H1 (cell line): ENCODE results near the gene SH3TC2. TPM values are rescaled to one million over a fixed set of nuclear protein-coding genes. Genes with fewer than 3 reads are reported as not detected.

Source experiments
- CTCF ChIA-PET: fragments of 300-600 bp; sonication (Branson Sonifier 250); formaldehyde crosslinking; loops from one replicate; lab custom pipeline; 2021; ENCODE audit not compliant: partially characterized antibody; lab: Charles Lee
- POLR2A ChIA-PET: fragments of 300-600 bp; sonication (Branson Sonifier 250); formaldehyde crosslinking; loops from one replicate; lab custom pipeline; 2021; ENCODE audit warnings: inconsistent platforms; ENCODE audit not compliant: partially characterized antibody; lab: Charles Lee
- DNase-seq, 2 experiments: peaks; one replicate each; pipeline versions ENCODE4 v3.0.0 to v3.0.0-alpha.2; 2010 to 2022; ENCODE audit warnings: low spot score in 2 of 2, low read depth in 1 of 2, mixed read lengths in 1 of 2
- FAIRE-seq: peaks from 2 replicates; lab custom pipeline; 2011; peaks lifted over from hg19 to GRCh38; lab: Jason Lieb, UNC
- H2AFZ ChIP-seq: 2 replicates; pipeline ENCODE4 v1.8.1; 2012; ENCODE audit warnings: low read length, inconsistent platforms
- H2AK5ac ChIP-seq: 2 replicates; pipeline ENCODE4 v1.6.1; 2013; ENCODE audit warnings: low read depth, low read length
- H2BK120ac ChIP-seq: replicated peaks from 2 replicates; pipeline ENCODE3; 2013; ENCODE audit warnings: low read depth, low read length, inconsistent platforms
- H2BK12ac ChIP-seq: 2 replicates; pipeline ENCODE4 v1.6.1; 2013; ENCODE audit warnings: low read depth, low read length
- H2BK15ac ChIP-seq: 2 replicates; pipeline ENCODE4 v1.6.1; 2013; ENCODE audit warnings: low read length
- H2BK20ac ChIP-seq: 2 replicates; pipeline ENCODE4 v1.6.1; 2013; ENCODE audit warnings: low read length
- H2BK5ac ChIP-seq: 2 replicates; pipeline ENCODE4 v1.6.1; 2013; ENCODE audit warnings: low read depth, low read length
- H3K14ac ChIP-seq: 2 replicates; pipeline ENCODE4 v1.6.1; 2013; ENCODE audit warnings: inconsistent platforms; ENCODE audit not compliant: insufficient read length
- H3K18ac ChIP-seq: 2 replicates; pipeline ENCODE4 v1.6.1; 2013; ENCODE audit warnings: low read length; ENCODE audit errors: extremely low read depth
- H3K23ac ChIP-seq: 2 replicates; pipeline ENCODE4 v1.6.1; 2013; ENCODE audit warnings: inconsistent platforms; ENCODE audit not compliant: insufficient read length
- H3K23me2 ChIP-seq: 2 replicates; pipeline ENCODE4 v1.6.1; 2013; ENCODE audit warnings: low read depth, low read length
- H3K27ac ChIP-seq: 2 replicates; pipeline ENCODE4 v1.6.1; 2011; ENCODE audit warnings: low read depth, low read length, inconsistent platforms
- H3K27me3 ChIP-seq, 4 experiments: replicated peaks in 1 of 4; 1 replicate in 1 of 4; 2 replicates in 3 of 4; pipeline versions ENCODE4 v1.6.1 to v1.8.1; 2011 to 2013; ENCODE audit warnings: low read length in 3 of 4, mild to moderate bottlenecking in 3 of 4, inconsistent platforms in 2 of 4, mixed read lengths in 2 of 4, moderate library complexity in 1 of 4; ENCODE audit not compliant: control insufficient read depth in 3 of 4, insufficient read depth in 3 of 4; ENCODE audit errors: extremely low read depth in 1 of 4
- H3K36me3 ChIP-seq, 4 experiments: 2 replicates each; pipeline versions ENCODE4 v1.6.1 to v1.8.1; 2011 to 2013; ENCODE audit warnings: mild to moderate bottlenecking in 4 of 4, low read length in 3 of 4, moderate library complexity in 2 of 4, control low read depth in 1 of 4, inconsistent platforms in 1 of 4; ENCODE audit not compliant: insufficient read depth in 4 of 4, control insufficient read depth in 2 of 4
- H3K4ac ChIP-seq: replicated peaks from 2 replicates; pipeline ENCODE3; 2013; ENCODE audit warnings: low read length, low read depth, mixed read lengths, inconsistent platforms; ENCODE audit not compliant: insufficient read length
- H3K4me1 ChIP-seq, 4 experiments: replicated peaks in 1 of 4; 1 replicate in 1 of 4; 2 replicates in 3 of 4; pipeline versions ENCODE4 v1.6.1 to v1.8.1; 2011 to 2013; ENCODE audit warnings: low read length in 3 of 4, inconsistent platforms in 2 of 4, mixed read lengths in 1 of 4; ENCODE audit not compliant: insufficient read depth in 4 of 4, control insufficient read depth in 3 of 4
- H3K4me2 ChIP-seq, 2 experiments: 2 replicates each; pipeline versions ENCODE4 v1.6.1 to v1.8.1; 2011 to 2013; ENCODE audit warnings: low read depth in 2 of 2, low read length in 2 of 2, control low read depth in 1 of 2, inconsistent platforms in 1 of 2, mild to moderate bottlenecking in 1 of 2; ENCODE audit not compliant: insufficient read depth in 1 of 2
- H3K4me3 ChIP-seq, 4 experiments: fragments of 200-600, 300-600 bp in 1 of 4; sonication (generic), shearing (Covaris generic), sonication (Bioruptor Twin) in 1 of 4; 2 replicates each; pipeline versions ENCODE4 v1.5.1 to v1.8.1; 2011 to 2016; ENCODE audit warnings: low read length in 4 of 4, low read depth in 3 of 4, control low read depth in 2 of 4, inconsistent platforms in 2 of 4, mild to moderate bottlenecking in 2 of 4, mixed read lengths in 1 of 4, moderate library complexity in 1 of 4; ENCODE audit not compliant: insufficient read depth in 2 of 4; ENCODE audit errors: extremely low read depth in 1 of 4
- H3K56ac ChIP-seq: replicated peaks from 2 replicates; pipeline ENCODE3; 2013; ENCODE audit warnings: low read depth, mild to moderate bottlenecking, mixed read lengths, low read length, inconsistent platforms; ENCODE audit not compliant: insufficient read length
- H3K79me1 ChIP-seq: 2 replicates; pipeline ENCODE4 v1.6.1; 2013; ENCODE audit warnings: low read depth, low read length, control low read depth
- H3K79me2 ChIP-seq, 2 experiments: 2 replicates each; pipeline versions ENCODE4 v1.6.1 to v1.8.1; 2012 to 2013; ENCODE audit warnings: low read length in 2 of 2, mild to moderate bottlenecking in 2 of 2, inconsistent platforms in 1 of 2; ENCODE audit not compliant: insufficient read depth in 2 of 2, control insufficient read depth in 1 of 2
- H3K9ac ChIP-seq, 4 experiments: replicated peaks in 1 of 4; 1 replicate in 1 of 4; 2 replicates in 3 of 4; pipeline versions ENCODE4 v1.6.1 to v1.8.1; 2011 to 2013; ENCODE audit warnings: low read depth in 3 of 4, low read length in 3 of 4, control low read depth in 2 of 4, mild to moderate bottlenecking in 2 of 4, moderate library complexity in 2 of 4, inconsistent platforms in 1 of 4; ENCODE audit errors: extremely low read depth in 1 of 4
- H3K9me3 ChIP-seq, 2 experiments: 2 replicates each; pipeline versions ENCODE4 v1.6.1 to v1.8.1; 2012 to 2013; ENCODE audit warnings: mild to moderate bottlenecking in 2 of 2, moderate library complexity in 2 of 2, control low read depth in 1 of 2, inconsistent platforms in 1 of 2, low read depth in 1 of 2, low read length in 1 of 2, mixed read lengths in 1 of 2; ENCODE audit not compliant: insufficient read depth in 2 of 2
- H4K20me1 ChIP-seq, 2 experiments: replicated peaks in 1 of 2; 2 replicates each; pipeline versions ENCODE3 to v1.8.1; 2011 to 2013; ENCODE audit warnings: inconsistent platforms in 2 of 2, low read length in 2 of 2, mild to moderate bottlenecking in 1 of 2; ENCODE audit not compliant: insufficient read depth in 2 of 2, control insufficient read depth in 1 of 2
- H4K5ac ChIP-seq: 2 replicates; pipeline ENCODE4 v1.6.1; 2013; ENCODE audit warnings: low read length, low read depth, mixed read lengths, inconsistent platforms; ENCODE audit not compliant: insufficient read length
- H4K8ac ChIP-seq: 2 replicates; pipeline ENCODE4 v1.8.0; 2013; ENCODE audit warnings: mild to moderate bottlenecking, moderate library complexity, low read length, inconsistent platforms; ENCODE audit not compliant: insufficient read depth; ENCODE audit errors: extremely low read depth
- H4K91ac ChIP-seq: replicated peaks from 2 replicates; pipeline ENCODE3; 2013; ENCODE audit warnings: low read length, mixed read lengths, inconsistent platforms; ENCODE audit not compliant: insufficient read length
- CTBP2 ChIP-seq: IDR thresholded peaks from 2 replicates; pipeline ENCODE4 v1.7.0; 2011; ENCODE audit warnings: borderline replicate concordance, mild to moderate bottlenecking, moderate library complexity, mixed read lengths, low read length; ENCODE audit not compliant: insufficient read depth, insufficient read length
- HDAC6 ChIP-seq: IDR thresholded peaks from one replicate; pipeline ENCODE4 v1.7.1; 2012; ENCODE audit warnings: low read depth, mild to moderate bottlenecking, inconsistent platforms, low read length, moderate library complexity
- RAD21 ChIP-seq, 2 experiments: IDR thresholded peaks in 1 of 2; conservative IDR thresholded peaks in 1 of 2; 2 replicates each; pipeline ENCODE4 v1.6.1; 2011; ENCODE audit warnings: low read depth in 2 of 2, low read length in 2 of 2, improper control_type of control experiment in 1 of 2, inconsistent platforms in 1 of 2, mild to moderate bottlenecking in 1 of 2, moderate library complexity in 1 of 2
- RBBP5 ChIP-seq: IDR thresholded peaks from 2 replicates; pipeline ENCODE4 v1.7.1; 2012; ENCODE audit warnings: low read depth, mild to moderate bottlenecking, inconsistent platforms, low read length, moderate library complexity, borderline replicate concordance
- RFX5 ChIP-seq: IDR thresholded peaks from 2 replicates; pipeline ENCODE4 v1.6.1; 2011; ENCODE audit warnings: low read depth, low read length, improper control_type of control experiment, borderline replicate concordance
- RNF2 ChIP-seq: fragments of 200-900, 300-1000 bp; sonication (generic); IDR thresholded peaks from 2 replicates; pipeline ENCODE4 v1.7.1; 2016; ENCODE audit warnings: borderline replicate concordance, low read depth, mild to moderate bottlenecking, antibody characterized with exemption, low read length; ENCODE audit not compliant: poor library complexity, severe bottlenecking; ENCODE audit errors: missing control alignments
- SIRT6 ChIP-seq: IDR thresholded peaks from one replicate; pipeline ENCODE4 v1.7.1; 2012; ENCODE audit warnings: low read length, inconsistent platforms
- SUZ12 ChIP-seq: fragments of 200-600 bp; sonication (generic); IDR thresholded peaks from 2 replicates; pipeline ENCODE4 v1.6.1; 2012; ENCODE audit warnings: mild to moderate bottlenecking, inconsistent platforms, low read length, moderate library complexity, mixed read lengths
- TCF12 ChIP-seq: IDR thresholded peaks from 2 replicates; pipeline ENCODE4 v1.6.1; 2011; ENCODE audit warnings: low read depth, mild to moderate bottlenecking, low read length
- WGBS, 2 experiments: shearing (Covaris generic) in 1 of 2; methylation state at CpG; one replicate each; pipeline versions ENCODE4 v1.1.6 to v1.1.7; 2013 to 2015; ENCODE audit warnings: low lambda C conversion rate in 2 of 2, mixed read lengths in 2 of 2, inconsistent platforms in 1 of 2, low coverage in 1 of 2, missing lambda C conversion rate in 1 of 2; ENCODE audit not compliant: insufficient replicate concordance in 2 of 2, insufficient coverage in 1 of 2, insufficient read length in 1 of 2; ENCODE audit errors: extremely low coverage in 1 of 2, missing lambda C conversion rate in 1 of 2; 5-methylcytosine and 5-hydroxymethylcytosine counted together
- polyA plus RNA-seq, 7 experiments: library from polyadenylated mRNA; depleted of rRNA in 3 of 7; stranded (reverse) in 5 of 7; unstranded in 2 of 7; fragments of >200 nt in 5 of 7; fragments of 200-250 nt in 2 of 7; gene quantifications; 1 replicate in 5 of 7; 2 replicates in 1 of 7; 4 replicates in 1 of 7; pipeline versions ENCODE4 v1.2.1 to v1.2.3, GENCODE V29; 2011 to 2013; ENCODE audit warnings: missing spikeins in 2 of 7, mixed read lengths in 2 of 7
- total RNA-seq: library from RNA; stranded (reverse); fragmentation: NEBNext Ultra II Directional; extraction: Animal tissue kit (Norgen Biotek cat#: 25700); gene quantifications from 2 replicates; pipeline ENCODE4 v1.2.1, GENCODE V29; 2021

SH3TC2 gene
- total and polyA plus RNA-seq, 2 of the 8 experiments (the other 6 are each of a cell fraction or from before 2014, with no cell fraction given), result 0.11 to 0.80 TPM

- Histone ChIP-seq H2BK20ac (no peak overlapping the region), H3K23ac (no peak overlapping the region), H4K8ac (no peak overlapping the region), H3K9ac (no peak overlapping the region), H3K27me3 (no peaks in the 10 kb centered on the region), H3K18ac (peak overlapping the region; percentile 15; the same call in 1 of the 2 replicates), H3K79me1 (no peaks in the 10 kb centered on the region), H2AFZ (no peak overlapping the region; the same call in 1 of the 2 replicates), H3K9me3 (no peaks in the 10 kb centered on the region), H3K23me2 (no peaks in the 10 kb centered on the region; the same call in 1 of the 2 replicates), H3K4me3 (no peak overlapping the region; a peak in 1 of 8 replicates), H4K91ac (peak overlapping the region; percentile 32), H2BK120ac (no peak overlapping the region), H3K14ac (no peak overlapping the region), H3K79me2 (no peaks in the 10 kb centered on the region), H2BK5ac (no peak overlapping the region), H2AK5ac (peak overlapping the region; percentile 48; the same call in 1 of the 2 replicates), H3K36me3 (no peaks in the 10 kb centered on the region), H3K56ac (no peak overlapping the region), H2BK15ac (0 out of 2 replicates have a peak overlapping the region, but pooled peaks have one; percentile 48), H4K5ac (no peak overlapping the region), H3K4me2 (no peak overlapping the region), H4K20me1 (no peaks in the 10 kb centered on the region), H3K27ac (no peak overlapping the region), H3K4me1 (peaks cover 3 to 12% (median 9%) of the 10 kb centered on the region in 4 experiments; a peak in 6 of 7 replicates), H3K4ac (no peak overlapping the region), H2BK12ac (0 out of 2 replicates have a peak overlapping the region, but pooled peaks have one; percentile 78)
- peak; percentile 42 for FAIRE-seq
- ChIA-PET POLR2A (interaction anchor here (0.8 to 1.1 kb wide), 4 partner anchors 25 to 44 kb away, joined by 3 to 4 read pairs (median 4); no protein-coding TSS in a partner anchor), CTCF (interaction anchor here (0.6 to 25.4 kb wide), 56 partner anchors 8 to 1050 kb away, joined by 3 to 433 read pairs (median 6); partner anchors contain the start of gene ADRB2)
- DNase-seq, result no peak
- 70% methylated on average over 3 of the region's 3 CpGs; no CpG with 5 or more reads in 1 of the 2 experiments for WGBS, 2 experiments
- 0 out of 4 replicates have a peak, but pooled peaks of 1 of the 2 experiments have one; percentile 14 for TF ChIP-seq RAD21 (IDR thresholded peaks at IDR 0.05 in 1 of 2, conservative IDR thresholded peaks at IDR 0.05 in 1 of 2; ENCODE audit: low read depth in 2 of 2, low read length in 2 of 2)
- no peak for TF ChIP-seq SUZ12
- no peak for TF ChIP-seq RBBP5
- no peak for TF ChIP-seq HDAC6
- TF ChIP-seq RFX5, result no peak
- TF ChIP-seq SIRT6, result no peak
- no peak for TF ChIP-seq RNF2
- no peak for TF ChIP-seq CTBP2
- TF ChIP-seq TCF12, result 0 out of 2 replicates have a peak, but pooled peaks have one; percentile 65
These were observed 106.1 kb downstream of the SH3TC2 start for GRCh38 chr5:148956477-148957385.
